Endothelial cell of umbilical vein (primary cell): ENCODE measurements around the gene NR3C2.

ENCODE experiments used
- EZH2 ChIP-seq: IDR thresholded peaks from 2 replicates; pipeline ENCODE4 v1.6.1; 2012; ENCODE audit warnings: borderline replicate concordance, low read depth, mild to moderate bottlenecking, moderate library complexity, low read length, inconsistent platforms; ENCODE audit not compliant: severe bottlenecking
- POLR2A ChIP-seq: IDR thresholded peaks from 2 replicates; pipeline ENCODE4 v1.6.1; 2012; ENCODE audit warnings: low read depth, mild to moderate bottlenecking, control low read depth, low read length
- TF ChIP-seq, protein P1 (sequence below), 2 donors: IDR thresholded peaks; 1 replicate in 1 of 2; 2 replicates in 1 of 2; pipeline ENCODE4 v1.5.1; 2011; ENCODE audit warnings: low read length in 2 of 2, mild to moderate bottlenecking in 2 of 2, moderate library complexity in 2 of 2, control low read depth in 1 of 2, inconsistent platforms in 1 of 2, low read depth in 1 of 2; ENCODE audit not compliant: insufficient read depth in 1 of 2; ENCODE audit errors: extremely low read depth in 1 of 2
- TF ChIP-seq, protein P2 (sequence below): IDR thresholded peaks from 2 replicates; pipeline ENCODE4 v1.6.1; 2011; ENCODE audit not compliant: insufficient read depth, insufficient read length

DNA sequence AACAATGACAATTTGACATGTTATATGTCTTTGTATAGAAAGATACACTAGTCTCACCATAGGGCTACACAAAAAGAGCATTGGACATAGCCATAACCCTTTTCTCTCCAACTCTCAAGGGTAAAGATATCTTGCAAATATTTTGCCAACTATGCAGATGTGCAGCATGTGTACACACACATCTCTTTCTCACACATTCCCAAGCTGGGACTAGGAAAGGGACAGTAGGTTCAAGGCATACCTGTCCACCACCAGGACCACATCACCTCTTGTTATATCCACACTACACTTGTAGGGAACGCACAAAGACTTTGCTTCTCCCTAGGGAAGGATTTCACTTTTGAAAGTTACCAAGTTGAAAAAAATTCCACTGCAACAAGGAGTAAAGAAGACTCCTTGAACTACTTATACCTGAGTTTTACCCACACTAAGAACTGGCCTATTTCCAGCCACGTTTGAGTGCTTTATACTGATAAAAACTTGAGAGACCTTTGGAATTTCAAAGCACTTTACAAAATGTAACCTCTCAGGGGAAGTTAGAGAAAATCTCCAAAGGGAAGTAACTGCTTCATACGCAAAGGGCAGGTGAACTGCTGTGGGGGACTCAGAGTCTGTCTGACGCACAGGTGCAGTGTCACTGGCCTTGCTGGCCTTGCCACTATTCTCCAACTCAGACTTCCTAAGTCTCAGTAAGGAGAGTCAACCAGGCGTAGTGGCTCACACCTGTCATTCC is 36.9 kb downstream of the NR3C2 start:
- TF ChIP-seq, protein P1, sequence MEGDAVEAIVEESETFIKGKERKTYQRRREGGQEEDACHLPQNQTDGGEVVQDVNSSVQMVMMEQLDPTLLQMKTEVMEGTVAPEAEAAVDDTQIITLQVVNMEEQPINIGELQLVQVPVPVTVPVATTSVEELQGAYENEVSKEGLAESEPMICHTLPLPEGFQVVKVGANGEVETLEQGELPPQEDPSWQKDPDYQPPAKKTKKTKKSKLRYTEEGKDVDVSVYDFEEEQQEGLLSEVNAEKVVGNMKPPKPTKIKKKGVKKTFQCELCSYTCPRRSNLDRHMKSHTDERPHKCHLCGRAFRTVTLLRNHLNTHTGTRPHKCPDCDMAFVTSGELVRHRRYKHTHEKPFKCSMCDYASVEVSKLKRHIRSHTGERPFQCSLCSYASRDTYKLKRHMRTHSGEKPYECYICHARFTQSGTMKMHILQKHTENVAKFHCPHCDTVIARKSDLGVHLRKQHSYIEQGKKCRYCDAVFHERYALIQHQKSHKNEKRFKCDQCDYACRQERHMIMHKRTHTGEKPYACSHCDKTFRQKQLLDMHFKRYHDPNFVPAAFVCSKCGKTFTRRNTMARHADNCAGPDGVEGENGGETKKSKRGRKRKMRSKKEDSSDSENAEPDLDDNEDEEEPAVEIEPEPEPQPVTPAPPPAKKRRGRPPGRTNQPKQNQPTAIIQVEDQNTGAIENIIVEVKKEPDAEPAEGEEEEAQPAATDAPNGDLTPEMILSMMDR (IDR thresholded peaks at IDR 0.05; ENCODE audit: extremely low read depth in 1 of 2, insufficient read depth in 1 of 2, low read depth in 1 of 2, low read length in 2 of 2), result no peak
- TF ChIP-seq POLR2A, result no peak
- no peak for TF ChIP-seq EZH2
- TF ChIP-seq, protein P2, sequence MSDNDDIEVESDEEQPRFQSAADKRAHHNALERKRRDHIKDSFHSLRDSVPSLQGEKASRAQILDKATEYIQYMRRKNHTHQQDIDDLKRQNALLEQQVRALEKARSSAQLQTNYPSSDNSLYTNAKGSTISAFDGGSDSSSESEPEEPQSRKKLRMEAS, result no peak
